Thyroid gland (tissue), 4 donors: Measurements from ENCODE around the gene PDCL2. TPM values are rescaled to one million over a fixed set of nuclear protein-coding genes. Genes with fewer than 3 reads are reported as not detected.

Source experiments
- DNase-seq, 2 donors: peaks; one replicate each; pipeline ENCODE4 v3.0.0-alpha.2; 2019
- H3K27ac ChIP-seq, 3 donors: fragments of 200-600 bp; sonication (generic); 1 replicate in 2 of 3; 2 replicates in 1 of 3; pipeline ENCODE4 v1.5.1; 2016 to 2019; ENCODE audit warnings: mild to moderate bottlenecking in 1 of 3, moderate library complexity in 1 of 3
- H3K27me3 ChIP-seq: fragments of 200-600 bp; sonication (generic); one replicate; pipeline ENCODE4 v1.5.1; 2019
- H3K36me3 ChIP-seq, 2 donors: fragments of 200-600 bp; sonication (generic); one replicate each; pipeline ENCODE4 v1.5.1; 2016 to 2019
- H3K4me1 ChIP-seq, 2 donors: fragments of 200-600 bp; sonication (generic); one replicate each; pipeline ENCODE4 v1.5.1; 2017 to 2019
- H3K4me3 ChIP-seq, 3 donors: fragments of 200-600 bp; sonication (generic); replicated peaks in 1 of 3; 1 replicate in 2 of 3; 2 replicates in 1 of 3; pipeline ENCODE4 v1.5.1; 2016; ENCODE audit warnings: mild to moderate bottlenecking in 1 of 3
- H3K9me3 ChIP-seq: fragments of 200-600 bp; sonication (generic); one replicate; pipeline ENCODE4 v1.5.1; 2017
- CTCF ChIP-seq, 6 experiments: fragments of 200-600 bp in 3 of 6; fragments of 450-650 bp in 3 of 6; sonication (generic) in 3 of 6; IDR thresholded peaks; one replicate each; pipeline ENCODE4 v1.5.1; 2016 to 2019; ENCODE audit warnings: antibody characterized with exemption in 6 of 6, mild to moderate bottlenecking in 2 of 6, inconsistent platforms in 1 of 6, moderate library complexity in 1 of 6
- POLR2A ChIP-seq, 2 donors: fragments of 450-650 bp; IDR thresholded peaks; one replicate each; pipeline ENCODE4 v1.6.1; 2017; ENCODE audit warnings: antibody characterized with exemption in 2 of 2, mild to moderate bottlenecking in 2 of 2, moderate library complexity in 1 of 2
- WGBS, 2 donors: methylation state at CpG; one replicate each; pipeline ENCODE4 v1.1.5; 2017; 5-methylcytosine and 5-hydroxymethylcytosine counted together
- intact Hi-C: fragments of 100-400 bp; cut with DNase I; formaldehyde crosslinking; loops from one replicate; pipeline ENCODE4 v1.15.1; 2023
- total RNA-seq, 4 donors: library from RNA; depleted of rRNA; stranded (reverse); fragments of >200 nt; gene quantifications; one replicate each; pipeline ENCODE4 v1.2.3, GENCODE V29; 2016

The PDCL2 gene
- total RNA-seq, 4 donors from 2014 or later, result not detected

DNA sequence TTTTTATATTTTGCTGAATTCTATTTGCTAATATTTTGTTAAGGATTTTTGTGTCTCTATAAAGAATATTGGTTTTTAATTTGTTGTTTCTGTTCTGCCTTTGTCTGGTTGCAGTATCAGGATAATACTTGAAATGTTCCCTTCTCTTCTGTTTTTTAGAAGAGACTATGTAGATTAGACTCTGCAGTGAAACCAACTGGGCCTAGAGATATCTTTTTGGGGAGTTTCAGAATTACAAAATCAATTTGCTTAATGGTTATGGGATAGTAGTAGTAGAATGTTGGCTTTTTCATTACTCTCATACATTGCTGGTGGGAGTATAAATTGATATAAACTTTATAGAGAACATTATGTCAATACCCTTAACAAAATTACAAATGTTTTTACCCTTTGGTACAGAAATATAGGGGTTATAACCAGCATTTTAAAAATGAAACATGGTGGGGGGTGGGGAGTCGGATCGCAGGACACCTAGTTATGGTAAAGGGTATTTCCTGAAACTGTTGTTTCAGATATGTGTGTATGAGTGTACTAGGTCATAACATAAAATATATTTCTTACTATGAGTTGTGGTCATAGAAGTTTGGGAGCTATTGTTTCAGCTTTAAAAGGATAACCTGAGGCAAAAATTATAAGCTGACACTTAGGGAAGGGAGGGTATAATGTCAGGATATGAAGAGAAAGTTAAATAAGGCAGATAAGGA lies 74.4 kb downstream of the PDCL2 start:
- no peak for TF ChIP-seq CTCF (IDR thresholded peaks at IDR 0.05)
- no peak for TF ChIP-seq POLR2A (IDR thresholded peaks at IDR 0.05)
- H3K27me3 ChIP-seq, result no peaks in the 10 kb centered on the region
- no peak for DNase-seq
- H3K9me3 ChIP-seq, result no peaks in the 10 kb centered on the region
- no peaks in the 10 kb centered on the region for H3K36me3 ChIP-seq
- WGBS, 2 donors, result 92 to 93% methylated on average over 2 of the region's 2 CpGs
- intact Hi-C loops, result no loop called here
- H3K4me3 ChIP-seq, result no peak overlapping the region
- no peaks in the 10 kb centered on the region for H3K4me1 ChIP-seq
- no peak overlapping the region for H3K27ac ChIP-seq

GRCh38 chr4:55512922-55513571 lies 79.0 kb downstream of the PDCL2 start:
- Histone ChIP-seq H3K36me3 (no peaks in the 10 kb centered on the region), H3K4me1 (peaks cover 0 to 3% of the 10 kb centered on the region in 2 donors), H3K9me3 (no peaks in the 10 kb centered on the region), H3K4me3 (no peak overlapping the region), H3K27ac (no peak overlapping the region), H3K27me3 (no peaks in the 10 kb centered on the region)
- intact Hi-C loops, result no loop called here
- TF ChIP-seq CTCF (IDR thresholded peaks at IDR 0.05), result no peak
- no peak for TF ChIP-seq POLR2A (IDR thresholded peaks at IDR 0.05)
- no peak for DNase-seq
- WGBS, 2 donors, result 98% methylated on average over 1 of the region's 1 CpG

DNA sequence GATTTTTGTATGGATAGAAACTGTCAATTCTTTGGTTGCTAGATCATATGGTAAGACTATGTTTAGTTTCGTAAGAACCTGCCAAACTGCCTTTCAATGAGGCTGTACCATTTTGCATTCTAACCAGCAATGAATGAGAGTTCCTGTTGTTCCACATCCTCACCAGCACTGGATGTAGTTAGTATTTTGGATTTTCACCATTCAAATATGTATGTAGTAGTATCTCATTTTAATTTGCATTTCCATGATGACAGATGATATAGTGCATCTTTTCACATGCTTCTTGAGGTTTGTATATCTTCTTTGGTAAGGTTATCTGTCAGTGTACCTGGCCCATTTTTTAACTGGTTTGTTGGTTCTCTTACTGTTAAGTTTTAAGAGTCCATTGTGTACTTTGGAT lies 80.0 kb downstream of the PDCL2 start:
- intact Hi-C loops, result no loop called here
- TF ChIP-seq CTCF (IDR thresholded peaks at IDR 0.05) (no peak), POLR2A (IDR thresholded peaks at IDR 0.05) (no peak)
- Histone ChIP-seq H3K36me3 (peaks cover 0 to 4% of the 10 kb centered on the region in 2 donors), H3K27me3 (no peaks in the 10 kb centered on the region), H3K27ac (no peak overlapping the region), H3K9me3 (no peaks in the 10 kb centered on the region), H3K4me1 (peaks cover 0 to 3% of the 10 kb centered on the region in 2 donors), H3K4me3 (no peak overlapping the region)
- WGBS, 2 donors, result 97% methylated on average over 1 of the region's 1 CpG
- DNase-seq, result no peak

- intact Hi-C loops, result no loop called here
- no peak overlapping the region for H3K4me3 ChIP-seq
- H3K27ac ChIP-seq, result no peak overlapping the region
- no peak for DNase-seq
- no peak for TF ChIP-seq CTCF (IDR thresholded peaks at IDR 0.05)
- TF ChIP-seq POLR2A (IDR thresholded peaks at IDR 0.05), result no peak
- H3K36me3 ChIP-seq, result peaks cover 0 to 6% of the 10 kb centered on the region in 2 donors
- no peaks in the 10 kb centered on the region for H3K27me3 ChIP-seq
- peaks cover 0 to 3% of the 10 kb centered on the region in 2 donors for H3K4me1 ChIP-seq
- H3K9me3 ChIP-seq, result no peaks in the 10 kb centered on the region
Measured at GRCh38 chr4:55510685-55511084, 81.4 kb downstream of the PDCL2 start.

DNA sequence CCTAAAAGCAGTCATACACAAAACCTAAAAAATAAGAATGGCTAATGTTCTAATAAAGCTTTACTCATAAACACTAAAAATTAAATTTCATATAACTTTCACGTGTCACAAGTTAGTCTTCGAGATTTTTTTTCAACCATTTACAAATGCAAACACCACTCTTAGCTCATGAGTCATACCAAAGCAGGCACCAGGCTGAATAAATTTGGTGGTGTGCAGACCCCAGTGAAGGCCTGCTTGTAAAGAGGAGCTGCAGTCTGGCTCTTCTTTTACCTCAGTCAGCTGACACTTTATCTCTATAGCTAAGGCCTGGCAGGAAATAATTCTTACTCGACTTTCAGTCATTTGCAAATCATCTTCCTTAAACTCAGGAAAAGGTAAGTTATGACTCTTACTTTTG lies 82.8 kb downstream of the PDCL2 start:
- Histone ChIP-seq H3K4me3 (no peak overlapping the region), H3K27me3 (no peaks in the 10 kb centered on the region), H3K27ac (no peak overlapping the region), H3K9me3 (no peaks in the 10 kb centered on the region), H3K36me3 (peaks cover 0 to 6% of the 10 kb centered on the region in 2 donors), H3K4me1 (peaks cover 0 to 3% of the 10 kb centered on the region in 2 donors)
- DNase-seq, result no peak
- intact Hi-C loops, result no loop called here
- 61 to 76% methylated on average over 3 of the region's 3 CpGs for WGBS, 2 donors
- TF ChIP-seq CTCF (IDR thresholded peaks at IDR 0.05) (no peak), POLR2A (IDR thresholded peaks at IDR 0.05) (no peak)
